Neural progenitor cell (in vitro differentiated cells): Measurements from ENCODE around the gene BCAS1. TPM values are rescaled to one million over a fixed set of nuclear protein-coding genes. Genes with fewer than 3 reads are reported as not detected.

Experiments
- DNase-seq: peaks from one replicate; pipeline ENCODE4 v3.0.0-alpha.2; 2016; ENCODE audit warnings: low spot score
- H2AFZ ChIP-seq: fragments of 200-600 bp; sonication (generic); replicated peaks from 2 replicates; pipeline ENCODE4 v1.6.1; 2016; ENCODE audit warnings: antibody characterized with exemption
- H3F3A ChIP-seq: fragments of 200-600 bp; sonication (generic); 2 replicates; pipeline ENCODE4 v1.6.1; 2016; ENCODE audit warnings: antibody characterized with exemption, low read depth
- H3K27ac ChIP-seq: fragments of 200-600 bp; sonication (generic); 2 replicates; pipeline ENCODE4 v1.5.1; 2016; ENCODE audit warnings: mild to moderate bottlenecking
- H3K27me3 ChIP-seq: fragments of 200-600 bp; sonication (generic); 2 replicates; pipeline ENCODE4 v1.6.1; 2016; ENCODE audit warnings: mild to moderate bottlenecking, moderate library complexity
- H3K36me3 ChIP-seq: fragments of 200-600 bp; sonication (generic); 2 replicates; pipeline ENCODE4 v1.5.1; 2016
- H3K4me1 ChIP-seq: fragments of 200-600 bp; sonication (generic); 2 replicates; pipeline ENCODE4 v1.6.1; 2016; ENCODE audit warnings: mixed run types
- H3K4me2 ChIP-seq: fragments of 200-600 bp; sonication (generic); 2 replicates; pipeline ENCODE4 v1.6.1; 2016
- H3K4me3 ChIP-seq: fragments of 200-600 bp; sonication (generic); 2 replicates; pipeline ENCODE4 v1.5.1; 2016
- H3K79me2 ChIP-seq: fragments of 200-600 bp; sonication (generic); 2 replicates; pipeline ENCODE4 v1.6.1; 2016; ENCODE audit warnings: low read depth
- H3K9ac ChIP-seq: fragments of 200-600 bp; sonication (generic); 2 replicates; pipeline ENCODE4 v1.6.1; 2016
- H3K9me3 ChIP-seq: fragments of 200-600 bp; sonication (generic); 2 replicates; pipeline ENCODE4 v1.5.1; 2016; ENCODE audit warnings: low read depth
- H4K20me1 ChIP-seq: fragments of 200-600 bp; sonication (generic); 2 replicates; pipeline ENCODE4 v1.6.1; 2016; ENCODE audit warnings: low read depth
- H3K27ac Mint-ChIP-seq: 3 replicates; pipeline ENCODE4 v1.8.0; 2021; ENCODE audit warnings: mixed read lengths
- H3K27me3 Mint-ChIP-seq: 2 replicates; pipeline ENCODE4 v1.8.0; 2022; ENCODE audit warnings: low read depth, mild to moderate bottlenecking, inconsistent platforms, moderate library complexity, mixed read lengths; ENCODE audit not compliant: insufficient read depth
- H3K36me3 Mint-ChIP-seq: 3 replicates; pipeline ENCODE4 v1.8.0; 2021; ENCODE audit warnings: mixed read lengths
- H3K4me1 Mint-ChIP-seq: 3 replicates; pipeline ENCODE4 v1.8.0; 2021; ENCODE audit warnings: mixed read lengths
- H3K4me3 Mint-ChIP-seq: 3 replicates; pipeline ENCODE4 v1.8.0; 2021; ENCODE audit warnings: mild to moderate bottlenecking, moderate library complexity, mixed read lengths
- H3K9me3 Mint-ChIP-seq: 3 replicates; pipeline ENCODE4 v1.8.0; 2020; ENCODE audit warnings: mixed read lengths
- EZH2 ChIP-seq: fragments of 200-600 bp; sonication (generic); IDR thresholded peaks from 2 replicates; pipeline ENCODE4 v1.6.1; 2017; ENCODE audit warnings: antibody characterized with exemption, mild to moderate bottlenecking, moderate library complexity
- EZH2phosphoT487 ChIP-seq: fragments of 200-600 bp; sonication (generic); IDR thresholded peaks from 2 replicates; pipeline ENCODE4 v1.6.1; 2017; ENCODE audit warnings: antibody characterized with exemption
- total RNA-seq: library from RNA; depleted of rRNA; stranded (reverse); fragments of >200 nt; gene quantifications from 2 replicates; pipeline ENCODE4 v1.2.3, GENCODE V29; 2015; ENCODE audit warnings: low replicate concordance
- TF ChIP-seq, protein P1 (sequence below): fragments of 200-600 bp; sonication (generic); IDR thresholded peaks from 2 replicates; pipeline ENCODE4 v1.5.1; 2017; ENCODE audit warnings: antibody characterized with exemption, mild to moderate bottlenecking

The BCAS1 gene
- total RNA-seq, 1 donor from 2014 or later = not detected

- H3F3A ChIP-seq = no peaks in the 10 kb centered on the region
- TF ChIP-seq EZH2 = no peak
- TF ChIP-seq, protein P1, sequence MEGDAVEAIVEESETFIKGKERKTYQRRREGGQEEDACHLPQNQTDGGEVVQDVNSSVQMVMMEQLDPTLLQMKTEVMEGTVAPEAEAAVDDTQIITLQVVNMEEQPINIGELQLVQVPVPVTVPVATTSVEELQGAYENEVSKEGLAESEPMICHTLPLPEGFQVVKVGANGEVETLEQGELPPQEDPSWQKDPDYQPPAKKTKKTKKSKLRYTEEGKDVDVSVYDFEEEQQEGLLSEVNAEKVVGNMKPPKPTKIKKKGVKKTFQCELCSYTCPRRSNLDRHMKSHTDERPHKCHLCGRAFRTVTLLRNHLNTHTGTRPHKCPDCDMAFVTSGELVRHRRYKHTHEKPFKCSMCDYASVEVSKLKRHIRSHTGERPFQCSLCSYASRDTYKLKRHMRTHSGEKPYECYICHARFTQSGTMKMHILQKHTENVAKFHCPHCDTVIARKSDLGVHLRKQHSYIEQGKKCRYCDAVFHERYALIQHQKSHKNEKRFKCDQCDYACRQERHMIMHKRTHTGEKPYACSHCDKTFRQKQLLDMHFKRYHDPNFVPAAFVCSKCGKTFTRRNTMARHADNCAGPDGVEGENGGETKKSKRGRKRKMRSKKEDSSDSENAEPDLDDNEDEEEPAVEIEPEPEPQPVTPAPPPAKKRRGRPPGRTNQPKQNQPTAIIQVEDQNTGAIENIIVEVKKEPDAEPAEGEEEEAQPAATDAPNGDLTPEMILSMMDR = no peak
- TF ChIP-seq EZH2phosphoT487 = no peak
- Mint-ChIP-seq H3K36me3 (no peaks in the 10 kb centered on the region), H3K27me3 (peaks cover 2% of the 10 kb centered on the region), H3K9me3 (no peaks in the 10 kb centered on the region), H3K4me3 (no peak overlapping the region), H3K4me1 (peaks cover 10% of the 10 kb centered on the region), H3K27ac (no peak overlapping the region)
- H3K4me3 ChIP-seq = no peak overlapping the region
- H3K4me1 ChIP-seq = no peaks in the 10 kb centered on the region
- DNase-seq = no peak
- H3K9me3 ChIP-seq = no peaks in the 10 kb centered on the region
- H3K36me3 ChIP-seq = no peaks in the 10 kb centered on the region
- H3K27me3 ChIP-seq = no peaks in the 10 kb centered on the region
- no peaks in the 10 kb centered on the region for H3K79me2 ChIP-seq
- H3K9ac ChIP-seq = no peak overlapping the region
- H4K20me1 ChIP-seq = no peaks in the 10 kb centered on the region
- H3K4me2 ChIP-seq = no peak overlapping the region
- H3K27ac ChIP-seq = no peak overlapping the region
- H2AFZ ChIP-seq = no peak overlapping the region
These were observed 1.4 kb downstream of the BCAS1 start for GRCh38 chr20:54068966-54069365.

DNA sequence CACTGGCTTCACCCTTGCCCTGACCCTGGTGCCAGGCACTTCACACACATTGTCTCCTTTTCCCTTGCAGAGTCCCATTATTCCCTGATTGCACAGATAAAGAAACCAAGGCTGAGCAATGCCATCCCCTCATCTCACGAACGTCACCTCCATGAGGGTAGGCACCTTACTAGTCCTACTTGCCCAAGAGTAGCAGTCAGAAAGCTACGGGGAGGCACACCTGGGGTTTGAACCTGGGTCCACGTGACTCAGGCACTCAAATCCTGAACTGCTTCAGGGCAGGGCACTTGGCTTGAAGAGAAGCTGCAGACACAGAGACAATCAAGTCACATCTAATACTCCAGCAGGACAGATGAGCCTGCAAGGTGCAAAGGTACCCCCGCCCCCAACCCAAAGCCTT, 1.9 kb downstream of the BCAS1 start:
- TF ChIP-seq EZH2phosphoT487 = no peak
- TF ChIP-seq, protein P1 = no peak
- no peak for TF ChIP-seq EZH2
- no peaks in the 10 kb centered on the region for H3K79me2 ChIP-seq
- no peak overlapping the region for H3K4me2 ChIP-seq
- no peak overlapping the region for H3K27ac ChIP-seq
- H3K27ac Mint-ChIP-seq = no peak overlapping the region
- no peak for DNase-seq
- no peaks in the 10 kb centered on the region for H3K36me3 ChIP-seq
- no peaks in the 10 kb centered on the region for H3K27me3 ChIP-seq
- no peaks in the 10 kb centered on the region for H3K4me1 ChIP-seq
- H4K20me1 ChIP-seq = no peaks in the 10 kb centered on the region
- no peak overlapping the region for H3K4me3 ChIP-seq
- peaks cover 12% of the 10 kb centered on the region for H3K4me1 Mint-ChIP-seq
- no peaks in the 10 kb centered on the region for H3F3A ChIP-seq
- H3K4me3 Mint-ChIP-seq = no peak overlapping the region
- no peaks in the 10 kb centered on the region for H3K9me3 ChIP-seq
- H3K9me3 Mint-ChIP-seq = no peaks in the 10 kb centered on the region
- H3K36me3 Mint-ChIP-seq = no peaks in the 10 kb centered on the region
- H2AFZ ChIP-seq = no peak overlapping the region
- no peak overlapping the region for H3K9ac ChIP-seq
- H3K27me3 Mint-ChIP-seq = peaks cover 2% of the 10 kb centered on the region

GRCh38 chr20:54067606-54068174, 2.7 kb downstream of the BCAS1 start:
- peak overlapping the region; percentile 60 for H3K27ac Mint-ChIP-seq
- no peak for DNase-seq
- peaks cover 2% of the 10 kb centered on the region for H3K27me3 Mint-ChIP-seq
- H4K20me1 ChIP-seq = no peaks in the 10 kb centered on the region
- no peak overlapping the region for H3K9ac ChIP-seq
- no peak overlapping the region for H3K4me2 ChIP-seq
- H3K4me3 Mint-ChIP-seq = no peak overlapping the region
- H3K36me3 Mint-ChIP-seq = no peaks in the 10 kb centered on the region
- H3K79me2 ChIP-seq = no peaks in the 10 kb centered on the region
- peaks cover 12% of the 10 kb centered on the region for H3K4me1 Mint-ChIP-seq
- no peaks in the 10 kb centered on the region for H3K9me3 Mint-ChIP-seq
- H3K27ac ChIP-seq = no peak overlapping the region
- no peak overlapping the region for H3K4me3 ChIP-seq
- H3K4me1 ChIP-seq = no peaks in the 10 kb centered on the region
- no peaks in the 10 kb centered on the region for H3K9me3 ChIP-seq
- TF ChIP-seq, protein P1 = no peak
- TF ChIP-seq EZH2 (no peak), EZH2phosphoT487 (no peak)
- H3K36me3 ChIP-seq = no peaks in the 10 kb centered on the region
- no peak overlapping the region for H2AFZ ChIP-seq
- H3F3A ChIP-seq = no peaks in the 10 kb centered on the region
- H3K27me3 ChIP-seq = no peaks in the 10 kb centered on the region
